ENCODE results near the gene ADGRV1.
A peak's percentile ranks its signal among the peaks of the same experiment; 100 is the strongest.

Gene ADGRV1

GRCh38 chr5:90909101-90909503, 350.5 kb downstream of the ADGRV1 start:
- H3K36me3 Mint-ChIP-seq (ENCODE audit: low read depth) = no peaks in the 10 kb centered on the region
- peaks cover 10% of the 10 kb centered on the region for H3K4me1 Mint-ChIP-seq

GRCh38 chr5:90909940-90910339, 351.3 kb downstream of the ADGRV1 start:
- Mint-ChIP-seq H3K27ac (peak overlapping the region in 1 of 3 experiments; percentile 29), H3K27me3 (ENCODE audit: low read depth) (no peaks in the 10 kb centered on the region), H3K36me3 (ENCODE audit: low read depth) (no peaks in the 10 kb centered on the region), H3K9me3 (peaks cover 7% of the 10 kb centered on the region), H3K4me3 (no peak overlapping the region), H3K4me1 (peaks cover 10% of the 10 kb centered on the region)
- TF ChIP-seq CTCF (IDR thresholded peaks at IDR 0.05; ENCODE audit: unreplicated experiment in 3 of 3) = no peak

More at GRCh38 chr5:90909101-90909503, 350.5 kb downstream of the ADGRV1 start:
- Mint-ChIP-seq H3K27me3 (ENCODE audit: low read depth) (no peaks in the 10 kb centered on the region), H3K27ac (peak overlapping the region in 2 of 3 experiments; percentile 11 to 56), H3K4me3 (no peak overlapping the region), H3K9me3 (peaks cover 7% of the 10 kb centered on the region)
- no peak for TF ChIP-seq CTCF (IDR thresholded peaks at IDR 0.05; ENCODE audit: unreplicated experiment in 3 of 3)

- Mint-ChIP-seq H3K4me1 (peaks cover 17% of the 10 kb centered on the region), H3K27ac (peak overlapping the region in 1 of 3 experiments; percentile 23), H3K36me3 (ENCODE audit: low read depth) (no peaks in the 10 kb centered on the region), H3K4me3 (no peak overlapping the region), H3K9me3 (peaks cover 5% of the 10 kb centered on the region), H3K27me3 (ENCODE audit: low read depth) (no peaks in the 10 kb centered on the region)
- no peak for TF ChIP-seq CTCF (IDR thresholded peaks at IDR 0.05; ENCODE audit: unreplicated experiment in 3 of 3)
Observed at GRCh38 chr5:90911169-90911568, 352.6 kb downstream of the ADGRV1 start.

- Mint-ChIP-seq H3K27me3 (ENCODE audit: low read depth) (no peaks in the 10 kb centered on the region), H3K9me3 (peaks cover under 1% of the 10 kb centered on the region), H3K4me3 (no peak overlapping the region), H3K36me3 (ENCODE audit: low read depth) (no peaks in the 10 kb centered on the region), H3K27ac (no peak overlapping the region), H3K4me1 (peaks cover 17% of the 10 kb centered on the region)
- TF ChIP-seq CTCF (IDR thresholded peaks at IDR 0.05; ENCODE audit: unreplicated experiment in 3 of 3) = no peak
Observed at GRCh38 chr5:90912476-90912875, 353.9 kb downstream of the ADGRV1 start.

- H3K27ac Mint-ChIP-seq = peak overlapping the region in 1 of 3 experiments; percentile 70
- no peak overlapping the region for H3K4me3 Mint-ChIP-seq
- H3K9me3 Mint-ChIP-seq = no peaks in the 10 kb centered on the region
- H3K27me3 Mint-ChIP-seq (ENCODE audit: low read depth) = no peaks in the 10 kb centered on the region
- H3K36me3 Mint-ChIP-seq (ENCODE audit: low read depth) = no peaks in the 10 kb centered on the region
- TF ChIP-seq CTCF (IDR thresholded peaks at IDR 0.05; ENCODE audit: unreplicated experiment in 3 of 3) = no peak
- peaks cover 14% of the 10 kb centered on the region for H3K4me1 Mint-ChIP-seq
Observed at GRCh38 chr5:90915393-90915792, 356.8 kb downstream of the ADGRV1 start.
